GM19455 (cell line): ENCODE measurements around the gene ARHGAP33.
"Not testable (repeated sequence)": the region's sequence is repeated elsewhere in the genome, so short reads cannot be mapped to it uniquely, and the experiment has no call there.

Experiments
- ATAC-seq: cut with Tn5 transposase; IDR thresholded peaks from one replicate; pipeline ENCODE4 v1.9.1; 2021; ENCODE audit not compliant: unreplicated experiment

ARHGAP33 gene

DNA sequence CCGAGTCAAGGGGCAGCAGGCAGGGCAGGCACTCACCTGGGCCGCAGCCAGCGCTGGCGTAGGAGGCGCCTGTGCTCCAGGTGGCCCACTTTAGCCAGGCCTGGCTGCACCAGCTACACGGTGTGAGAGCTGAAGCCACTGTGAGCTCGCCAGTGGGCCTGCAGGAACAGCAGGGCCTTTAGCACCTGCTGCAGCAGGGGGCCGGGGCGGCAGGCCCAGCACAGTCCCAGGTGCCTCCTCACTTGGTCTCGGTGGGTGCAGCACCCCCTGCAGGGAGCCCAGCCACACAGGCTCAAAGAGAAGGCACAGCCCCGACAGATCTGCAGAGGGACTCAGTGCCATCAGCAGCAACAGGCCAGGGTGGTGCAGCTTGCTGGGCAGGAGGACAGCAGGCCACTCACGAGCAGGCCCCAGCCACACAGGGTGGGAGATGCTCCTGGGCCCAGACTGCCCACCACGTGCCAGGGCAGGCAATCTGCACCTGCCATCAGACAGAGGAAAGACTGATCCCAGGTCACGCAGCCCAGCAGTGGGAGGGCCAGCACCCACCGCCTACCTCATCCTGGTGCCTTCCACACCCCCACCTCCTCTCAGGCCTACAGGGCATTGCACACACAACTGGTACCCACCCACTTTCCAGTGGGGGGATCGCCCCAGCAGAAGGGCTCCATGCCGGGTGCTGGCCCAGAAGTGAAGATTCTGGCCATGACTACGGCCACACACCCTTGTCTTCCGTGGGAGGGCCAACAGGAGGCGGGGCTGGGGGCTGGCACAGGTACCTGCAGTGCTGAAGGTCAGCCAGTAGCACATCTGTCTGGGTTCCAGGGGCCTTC, 15.8 kb downstream of the ARHGAP33 start:
- ATAC-seq, result no peak

DNA sequence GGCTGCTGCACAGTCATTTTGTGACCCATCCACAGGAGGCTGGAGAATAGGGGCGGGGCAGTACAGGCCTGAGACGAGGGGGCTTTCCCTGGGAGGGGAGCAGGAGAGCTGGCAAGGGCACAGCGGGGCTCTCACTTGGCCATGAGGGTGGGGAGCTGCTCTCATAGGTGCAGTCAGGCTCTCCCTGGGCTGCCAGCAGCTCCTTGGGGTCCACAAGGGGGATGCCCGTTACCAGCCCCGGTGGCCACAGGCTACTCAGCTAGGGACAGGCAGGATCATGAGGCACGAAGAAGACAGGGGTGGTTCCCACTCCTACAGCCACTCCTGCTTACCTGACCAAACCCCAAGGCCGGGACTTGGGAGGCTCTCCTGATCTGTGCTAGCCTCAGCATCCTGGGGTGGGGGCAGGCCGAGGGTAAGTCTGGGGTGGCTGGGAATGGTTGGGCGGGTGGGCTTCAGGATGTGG, 16.5 kb downstream of the ARHGAP33 start:
- no peak for ATAC-seq

DNA sequence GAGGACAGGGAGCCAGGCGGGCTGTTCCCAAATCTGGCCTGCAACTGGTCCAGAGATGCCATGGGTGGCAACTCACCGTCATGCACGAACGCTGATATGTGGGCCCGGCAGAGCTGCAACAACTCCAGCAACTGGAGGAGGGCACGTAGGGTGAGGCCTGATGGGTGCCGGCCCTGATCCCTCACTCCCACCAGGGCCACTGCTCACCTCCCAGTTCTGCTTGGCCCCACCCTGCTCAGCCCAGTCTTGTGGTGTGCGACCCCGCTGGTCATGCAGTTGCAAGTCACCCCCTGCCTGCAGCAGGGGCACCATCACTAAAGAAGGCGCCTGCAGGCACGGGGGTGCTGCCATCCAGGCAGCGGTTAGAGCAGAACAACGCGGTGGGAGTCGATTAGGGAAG, 16.9 kb downstream of the ARHGAP33 start:
- ATAC-seq, result no peak

DNA sequence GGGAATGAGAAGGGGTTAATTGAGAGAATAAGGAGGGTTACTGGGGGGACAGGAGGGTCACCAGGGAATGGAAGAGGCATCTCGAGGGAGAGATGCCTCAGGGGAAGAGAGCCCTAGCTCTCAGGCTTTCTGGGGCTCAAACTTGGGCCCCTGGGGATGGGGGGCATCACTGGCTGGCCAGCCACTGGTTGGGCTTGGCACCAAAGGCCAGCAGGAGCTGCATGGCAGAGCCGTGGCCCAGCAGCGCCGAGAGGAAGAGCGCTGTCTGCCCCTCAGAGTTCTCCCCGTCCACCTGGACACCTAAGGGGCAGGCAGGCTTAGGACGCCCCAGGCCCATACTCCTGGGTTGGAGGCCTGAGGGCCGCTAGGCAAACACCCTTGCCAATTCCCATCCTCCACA, 17.5 kb downstream of the ARHGAP33 start:
- no peak for ATAC-seq

DNA sequence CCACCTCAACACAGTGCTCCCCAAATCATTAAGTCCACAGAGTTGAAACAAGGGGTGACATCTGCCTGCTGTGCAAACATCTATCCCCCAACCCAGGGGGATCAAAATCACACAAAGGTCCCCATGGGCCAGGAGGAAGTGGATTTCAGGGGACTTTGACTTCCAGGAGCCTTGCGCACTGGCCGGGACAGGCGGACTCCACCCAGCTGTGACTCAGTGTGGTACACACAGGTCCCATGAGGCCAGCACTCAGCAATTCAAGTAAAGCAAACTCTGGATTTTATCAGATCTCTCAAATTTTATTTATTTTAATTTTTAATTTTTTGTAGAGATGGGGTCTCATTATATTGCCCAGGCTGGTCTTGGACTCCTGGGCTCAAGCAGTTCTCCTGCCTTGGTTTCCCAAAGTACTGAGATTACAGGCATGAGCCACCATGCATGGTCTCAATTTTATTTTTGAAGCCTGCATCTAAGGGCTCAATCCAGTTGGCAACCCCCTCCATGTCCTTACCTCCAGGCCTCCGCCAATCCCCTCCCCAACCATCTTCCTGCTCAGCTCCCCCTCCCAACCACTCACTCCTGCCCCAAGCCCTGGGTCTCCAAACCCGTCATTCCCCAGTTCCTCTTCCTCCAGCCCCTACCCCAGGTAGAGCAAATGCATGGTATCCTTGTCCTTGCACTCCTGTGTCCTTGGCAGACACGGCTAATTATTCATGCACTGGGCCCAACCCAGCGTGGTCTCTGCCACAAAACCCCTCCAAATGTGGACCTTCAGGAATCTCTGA, 18.2 kb downstream of the ARHGAP33 start:
- no peak for ATAC-seq

DNA sequence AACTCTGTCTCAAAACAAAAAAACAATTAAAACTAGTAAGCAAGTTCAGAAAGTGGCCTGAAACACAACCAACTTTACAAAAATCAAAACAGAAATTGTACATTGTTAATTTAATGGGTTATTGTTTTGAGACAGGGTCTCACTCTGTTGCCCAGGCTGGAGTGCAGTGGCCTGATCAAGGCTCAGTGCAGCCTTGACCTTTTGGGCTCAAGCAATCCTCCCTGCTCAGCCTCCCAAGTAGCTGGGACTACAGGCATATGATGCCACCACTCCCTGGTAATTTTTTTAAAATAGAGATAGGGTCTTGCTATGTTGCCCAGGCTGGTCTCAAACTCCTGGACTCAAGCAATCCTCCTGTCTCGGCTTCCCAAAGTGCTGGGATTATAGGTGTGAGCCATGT, 20.2 kb downstream of the ARHGAP33 start:
- ATAC-seq, result not testable (repeated sequence)

DNA sequence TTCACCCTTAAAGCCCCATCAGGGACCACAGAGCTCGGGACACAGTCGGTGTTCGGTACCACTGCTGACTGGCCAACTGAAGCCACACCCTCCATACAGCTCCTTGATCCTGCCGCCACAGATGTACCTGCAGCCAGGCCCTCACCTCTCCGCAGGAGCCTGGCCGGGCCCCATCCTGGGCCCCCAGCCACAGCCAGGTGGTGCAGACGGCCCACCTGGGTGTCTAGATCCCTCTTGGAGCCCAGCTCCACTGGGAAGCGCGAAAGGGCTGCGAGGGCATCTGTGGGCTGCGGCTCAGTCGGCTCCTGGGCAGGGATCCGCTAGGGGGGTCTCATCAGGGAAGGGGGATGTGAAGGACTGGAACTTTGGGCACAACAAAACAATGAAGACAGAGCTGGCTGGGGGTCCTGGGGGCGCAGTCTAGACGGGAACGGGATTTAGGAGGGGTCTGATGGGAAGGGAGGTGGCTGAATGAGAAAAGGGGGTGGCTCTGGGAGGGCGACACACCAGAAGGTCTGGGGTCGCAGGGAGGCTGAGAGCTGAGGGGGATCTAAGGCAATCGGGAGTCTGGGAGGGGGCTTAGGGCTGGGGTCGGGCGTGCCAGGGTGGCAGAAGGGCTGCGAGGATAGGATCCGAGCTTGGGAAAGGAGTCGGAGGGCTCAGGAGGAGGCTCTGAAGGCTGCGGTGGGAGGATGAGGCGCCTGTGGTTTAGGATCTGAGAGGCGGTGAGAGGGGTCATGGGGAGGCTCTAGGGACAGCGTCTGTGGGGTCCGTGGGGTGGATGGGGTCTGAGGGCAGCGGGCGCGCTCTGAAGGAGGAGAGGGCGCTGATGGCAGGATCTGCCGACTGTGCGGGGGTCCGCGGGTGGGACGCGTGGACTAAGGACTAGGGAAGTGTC, 21.5 kb downstream of the ARHGAP33 start:
- ATAC-seq, result no peak

DNA sequence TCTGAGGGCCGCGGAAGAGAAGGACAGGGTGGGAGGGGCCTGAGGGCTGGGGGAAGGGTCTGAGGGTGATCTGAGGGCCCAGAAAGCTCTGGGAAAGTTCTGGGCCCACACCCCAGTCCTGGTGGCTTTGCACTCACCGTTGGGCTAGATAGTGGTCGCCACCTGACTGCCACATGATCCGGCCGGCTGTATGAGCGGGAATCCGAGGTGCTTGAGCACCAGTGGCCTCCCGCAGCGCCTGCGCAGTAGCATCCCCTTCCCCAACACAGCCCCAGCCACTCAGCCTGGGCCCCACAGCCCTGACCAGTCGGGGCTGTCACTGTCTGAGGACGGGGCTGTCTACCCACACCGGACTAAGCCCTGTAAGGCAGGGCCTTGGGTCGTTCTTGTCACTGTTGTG, 22.3 kb downstream of the ARHGAP33 start:
- no peak for ATAC-seq

DNA sequence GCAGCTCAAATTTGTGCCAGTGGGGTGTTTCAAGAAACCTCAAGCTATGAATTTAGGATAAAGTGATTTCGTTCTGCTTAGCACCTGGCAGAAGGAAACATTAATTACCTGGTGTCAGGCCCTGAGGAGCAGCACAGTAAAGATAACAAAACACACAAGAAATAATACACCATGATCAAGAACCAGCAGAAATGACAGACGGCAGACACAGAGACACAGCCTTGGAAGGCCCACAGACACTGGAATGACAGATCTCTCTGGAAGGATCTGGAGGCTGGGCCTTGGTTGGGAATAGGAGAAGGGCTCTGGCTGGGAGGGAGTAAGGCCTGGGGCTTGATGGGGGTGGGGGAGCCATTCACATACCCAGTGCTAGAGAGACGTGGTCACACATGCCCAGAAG, 26.5 kb downstream of the ARHGAP33 start:
- no peak for ATAC-seq

DNA sequence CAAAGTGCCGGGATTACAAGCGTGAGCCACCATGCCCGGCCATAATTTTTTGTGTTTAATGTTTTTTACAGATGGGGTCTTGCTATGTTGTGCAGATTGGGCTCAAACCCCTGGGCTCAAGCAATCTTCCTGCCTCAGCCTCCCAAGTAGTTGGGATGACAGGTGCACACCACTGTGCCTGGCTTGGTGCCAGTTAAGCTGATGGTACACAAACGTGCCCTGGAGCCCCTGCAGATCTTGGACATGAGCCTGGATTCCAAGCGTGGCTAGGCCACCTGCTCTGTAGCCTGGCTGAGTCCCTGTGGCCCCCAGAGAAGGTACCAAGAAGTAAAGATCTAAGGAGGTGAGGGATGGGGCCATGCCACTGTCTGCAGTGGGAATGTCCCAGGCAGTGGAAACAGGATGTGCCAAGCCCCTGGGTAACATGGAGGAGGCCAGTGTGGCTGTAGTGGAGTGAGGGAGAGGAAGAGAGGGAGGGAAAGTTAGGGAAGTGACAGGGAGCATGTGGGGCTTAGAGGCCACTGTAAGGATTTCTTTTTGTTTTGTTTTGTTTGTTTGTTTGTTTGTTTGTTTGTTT, 30.2 kb downstream of the ARHGAP33 start:
- no peak for ATAC-seq

DNA sequence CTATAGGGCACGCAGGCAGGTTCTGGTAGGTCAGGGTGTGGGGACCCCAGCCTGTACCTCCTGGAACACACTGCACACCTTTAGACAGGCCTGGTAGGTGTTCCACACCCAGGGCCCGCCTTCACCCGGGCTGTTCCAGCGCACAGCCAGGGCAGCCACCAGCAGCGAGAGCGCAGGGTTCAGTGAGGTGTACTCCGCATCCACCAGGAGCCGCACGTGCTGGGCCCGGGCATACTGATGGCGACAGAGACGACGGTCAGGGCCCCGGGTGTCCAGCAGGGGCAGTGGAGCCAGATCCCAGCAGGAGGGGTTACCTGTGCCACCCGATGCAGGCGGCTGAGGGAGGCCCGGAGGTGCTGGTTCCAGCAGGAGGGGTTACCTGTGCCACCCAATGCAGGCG, 31.2 kb downstream of the ARHGAP33 start:
- ATAC-seq, result no peak

DNA sequence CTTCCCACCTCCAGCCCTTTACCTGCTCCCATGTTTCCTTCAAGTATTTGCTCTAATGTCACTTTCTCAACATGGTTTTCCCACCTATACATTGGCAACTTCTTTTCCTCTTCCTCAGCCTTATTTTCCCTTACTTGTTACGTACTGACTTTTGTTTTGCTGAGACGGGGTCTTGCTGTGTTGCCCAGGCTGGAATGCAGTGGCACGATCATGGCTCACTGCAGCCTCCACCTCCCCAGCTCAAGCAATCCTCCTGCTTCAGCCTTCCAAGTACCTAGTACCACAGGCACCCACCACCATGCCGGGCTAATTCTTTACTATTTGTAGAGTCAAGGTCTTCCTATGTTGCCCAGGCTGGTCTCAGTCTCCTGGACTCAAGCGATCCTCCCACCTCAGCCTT, 32.3 kb downstream of the ARHGAP33 start:
- no peak for ATAC-seq

DNA sequence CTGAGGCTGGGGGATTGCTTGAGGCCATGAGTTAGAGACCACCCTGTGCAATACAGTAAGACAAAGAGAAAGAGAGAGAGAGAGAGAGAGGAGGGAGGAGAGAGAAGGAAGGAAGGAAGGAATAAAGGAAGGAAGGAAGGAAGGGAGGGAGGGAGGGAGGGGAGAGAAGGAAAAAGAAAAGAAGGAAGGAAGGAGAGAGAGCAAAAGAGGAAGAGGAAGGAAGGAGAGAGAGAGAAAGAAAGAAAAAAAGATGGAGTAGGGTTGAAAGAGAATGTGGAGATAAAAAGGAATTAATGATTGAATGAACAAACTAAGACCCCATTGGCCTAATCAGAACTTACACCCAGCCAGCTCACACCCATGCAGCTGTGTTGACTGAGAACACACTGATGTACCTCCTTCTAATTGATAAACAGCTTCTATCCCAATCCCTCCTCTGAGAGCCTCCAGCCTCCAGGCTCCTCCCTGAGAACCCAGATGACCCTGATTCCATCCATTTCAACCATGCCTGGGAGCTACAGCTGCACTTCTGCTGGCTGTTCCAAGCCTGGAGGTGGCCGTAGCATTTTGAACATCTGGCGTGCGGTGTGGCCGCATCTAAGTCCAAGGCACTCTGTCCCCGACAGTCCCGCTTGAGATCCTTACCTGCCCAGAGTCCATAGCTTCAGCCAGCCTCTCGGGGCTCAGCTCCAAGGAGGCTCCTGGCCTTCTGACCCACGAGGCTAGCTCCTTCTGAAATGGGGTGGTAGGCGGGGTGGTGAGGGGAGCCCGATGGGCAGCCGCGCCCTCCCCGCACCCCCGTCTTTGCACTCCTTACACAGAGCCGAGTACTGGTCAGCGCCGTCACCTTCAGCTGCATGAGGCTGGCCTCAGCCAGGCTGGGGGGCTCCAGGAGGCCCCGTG, 36.2 kb downstream of the ARHGAP33 start:
- no peak for ATAC-seq

DNA sequence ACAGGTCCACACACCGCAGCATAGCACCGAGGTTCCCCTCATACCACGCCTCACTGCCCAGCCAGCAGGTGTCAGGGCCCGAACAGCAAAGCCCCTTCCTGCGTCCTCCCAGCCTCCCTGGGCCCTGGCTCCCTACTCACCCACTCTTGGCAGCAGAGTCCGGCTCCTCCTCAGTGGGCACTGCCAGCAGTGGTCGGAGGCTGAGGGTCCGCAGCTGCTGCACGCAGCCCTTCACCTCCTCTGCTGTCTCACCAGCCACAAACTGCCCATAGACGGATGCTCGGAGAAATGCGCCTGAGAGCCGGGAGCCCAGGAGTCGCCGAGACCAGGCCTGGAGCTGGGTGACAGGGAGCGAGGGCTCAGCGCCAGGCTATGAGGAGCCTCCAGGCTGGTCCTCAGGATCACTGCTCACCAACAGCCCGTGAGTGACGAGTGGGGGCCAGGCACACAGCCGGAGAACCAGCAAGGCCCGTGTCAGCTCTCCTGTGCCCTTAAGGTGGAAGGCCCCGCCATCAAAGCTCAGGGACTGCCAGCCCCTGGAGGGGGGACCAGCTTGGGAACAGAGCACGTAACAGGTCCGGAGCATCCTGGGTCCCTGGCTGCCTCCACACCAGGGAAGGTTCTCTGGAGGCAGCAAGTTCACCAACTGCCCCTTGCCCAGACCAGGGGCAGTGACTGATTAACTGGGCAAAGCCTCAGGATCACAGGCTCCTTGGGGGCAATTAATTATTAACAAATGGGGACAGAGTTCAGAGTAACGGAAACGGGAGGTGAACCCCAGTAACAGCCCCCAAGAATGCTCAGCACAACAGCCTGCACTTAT, 37.1 kb downstream of the ARHGAP33 start, which contains the start of gene PRODH2:
PRODH2 (minus strand) TSS at position 626 of the 823 bp plus-strand sequence; CDS start at position 586, 40 bp downstream.
- no peak for ATAC-seq

DNA sequence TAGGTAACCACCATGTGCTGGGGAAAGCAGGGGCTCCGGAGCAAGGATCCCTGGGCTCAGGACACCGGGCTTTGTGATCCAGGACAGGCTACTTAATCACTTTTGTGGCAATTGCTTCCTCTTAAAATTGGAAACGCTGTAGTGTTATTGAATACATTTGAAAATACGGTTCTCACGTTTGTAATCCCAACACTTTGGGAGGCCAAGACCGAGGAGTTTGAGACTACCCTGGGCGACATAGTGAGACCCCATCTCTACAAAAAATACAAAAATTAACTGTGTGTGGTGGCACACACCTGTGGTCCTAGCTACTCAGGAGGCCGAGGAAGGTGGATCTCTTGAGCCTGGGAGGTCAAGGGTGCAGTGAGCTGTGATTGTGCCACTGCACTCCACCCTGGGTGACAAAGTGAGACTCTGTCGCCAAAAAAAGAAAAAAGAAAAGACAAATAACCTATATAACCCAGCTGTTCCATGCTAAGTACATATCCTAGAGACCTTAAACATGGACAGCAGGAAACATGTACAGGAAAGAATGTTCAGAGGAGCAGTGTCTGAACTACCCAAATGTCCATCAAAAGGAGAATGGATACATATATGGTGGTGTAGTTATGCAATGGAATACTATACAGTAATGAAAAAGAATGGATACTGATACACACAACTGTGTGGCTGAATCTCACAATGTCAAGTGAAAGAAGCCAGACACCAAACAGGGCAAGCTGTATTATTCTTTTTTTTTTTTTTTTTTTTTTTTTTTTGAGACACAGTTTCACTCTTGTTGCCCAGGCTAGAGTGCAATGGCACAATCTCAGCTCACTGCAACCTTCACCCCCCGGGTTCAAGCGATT, 37.9 kb downstream of the ARHGAP33 start:
- no peak for ATAC-seq

DNA sequence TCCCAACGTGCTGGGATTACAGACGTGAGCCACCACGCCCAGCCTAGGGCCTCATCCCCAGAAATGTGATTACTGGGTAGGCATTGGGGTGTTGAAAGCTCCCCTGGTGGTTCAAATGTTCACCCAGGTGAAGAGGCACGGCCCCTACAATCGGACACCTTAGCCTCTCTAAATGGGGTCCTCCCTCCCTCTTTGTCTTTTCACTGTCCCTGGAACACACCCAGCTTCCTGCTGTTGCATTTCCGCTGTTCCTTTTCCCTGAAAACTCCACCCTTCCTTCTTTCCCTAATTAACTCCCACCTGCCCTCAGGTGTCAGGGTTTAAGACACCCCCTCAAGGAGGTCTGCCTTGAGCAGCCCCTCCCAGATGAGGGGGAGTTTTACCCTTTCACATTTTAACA, 40.9 kb downstream of the ARHGAP33 start:
- no peak for ATAC-seq

DNA sequence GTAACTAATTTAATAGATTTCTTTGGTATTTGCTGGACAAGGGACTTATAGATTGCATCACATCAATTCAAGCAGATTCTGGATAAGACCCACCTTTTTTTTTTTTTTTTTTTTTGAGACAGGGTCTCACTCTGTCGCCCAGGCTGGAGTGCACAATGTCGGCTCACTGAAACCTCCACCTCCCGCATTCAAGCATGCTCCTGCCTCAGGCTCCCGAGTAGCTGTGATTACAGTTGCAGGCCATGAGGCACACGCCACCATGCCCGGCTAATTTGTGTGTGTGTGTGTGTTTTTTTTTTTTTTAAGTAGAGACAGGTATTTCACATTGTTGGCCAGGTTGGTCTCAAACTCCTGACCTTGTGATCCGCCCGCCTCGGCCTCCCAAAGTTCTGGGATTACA, 41.5 kb downstream of the ARHGAP33 start:
- ATAC-seq, result no peak

DNA sequence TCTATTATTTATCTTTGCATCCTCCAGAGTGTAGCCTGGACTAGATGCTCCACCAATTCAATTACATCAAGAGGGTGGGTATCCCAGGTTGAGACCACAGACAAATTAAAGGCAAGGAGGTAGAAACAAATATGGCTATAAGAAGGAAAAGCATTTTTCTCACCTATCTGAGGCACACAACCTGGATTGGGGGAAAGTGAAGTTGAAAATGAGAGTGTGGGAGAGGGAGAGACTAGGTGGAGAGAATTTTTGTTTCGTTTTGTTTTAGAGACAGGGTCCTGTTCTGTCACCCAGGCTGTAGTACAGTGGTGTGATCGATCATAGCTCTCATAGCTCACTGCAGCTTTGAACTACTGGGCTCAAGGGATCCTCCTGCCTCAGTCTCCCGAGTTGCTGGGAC, 43.1 kb downstream of the ARHGAP33 start:
- no peak for ATAC-seq
